ENCODE measurements around the gene SFXN1. TPM values are rescaled to one million over a fixed set of nuclear protein-coding genes. Genes with fewer than 3 reads are reported as not detected.

Gene SFXN1
- total and polyA plus RNA-seq, 4 experiments from 2014 or later: 75.9 to 111 (median 91.6) TPM

DNA sequence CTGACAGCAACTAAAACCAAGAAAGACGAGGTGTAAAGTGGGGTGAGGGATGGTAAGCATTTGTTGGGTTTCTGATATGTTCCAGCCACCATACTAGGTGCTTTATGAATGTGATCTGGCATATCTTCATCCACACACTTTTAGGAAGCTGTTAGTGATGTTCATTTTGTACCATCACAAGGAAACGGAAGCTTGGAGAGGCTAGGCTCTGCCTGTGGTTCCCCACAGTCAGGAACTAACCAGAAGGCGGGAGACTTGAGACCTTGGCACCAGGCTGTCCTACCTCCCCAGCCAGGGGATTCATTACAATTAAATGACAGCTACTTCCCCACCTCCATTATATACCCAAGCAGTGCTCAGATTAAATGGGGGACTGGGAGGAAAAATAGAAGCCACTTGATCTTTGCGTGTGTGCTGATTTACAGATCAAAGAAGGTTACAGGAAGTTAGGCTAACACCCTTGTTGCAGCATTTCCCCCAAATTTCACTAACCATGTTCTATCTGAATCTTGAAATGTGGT is 43.0 kb downstream of the SFXN1 start:
- intact Hi-C loops (cut with micrococcal nuclease): loop anchor here (1.0 to 2.0 kb wide), 2 partner anchors 15 to 43 kb away; partner anchors contain the start of gene SFXN1
- H3K4me3 ChIP-seq (ENCODE audit: low read length in 2 of 2): peak overlapping the region in 1 of 2 donors; percentile 36
- H3K4me1 ChIP-seq (ENCODE audit: insufficient read depth, low read length): peaks cover 86% of the 10 kb centered on the region
- peaks cover 0 to 7% (median 4%) of the 10 kb centered on the region in 8 donors for H3K9me3 Mint-ChIP-seq
- H3K36me3 ChIP-seq (ENCODE audit: insufficient read depth, low read length): peaks cover 14% of the 10 kb centered on the region
- H3K27me3 ChIP-seq (ENCODE audit: insufficient read depth, low read length): no peaks in the 10 kb centered on the region
- peak overlapping the region; percentile 65 to 95 (median 81) for H3K27ac Mint-ChIP-seq
- peaks cover 53 to 71% of the 10 kb centered on the region in 2 donors for H3K36me3 Mint-ChIP-seq
- no peaks in the 10 kb centered on the region for H3K27me3 Mint-ChIP-seq
- peak overlapping the region; percentile 27 for H3K27ac ChIP-seq (ENCODE audit: low read depth, low read length)
- H3K9me3 ChIP-seq (ENCODE audit: control insufficient read depth in 1 of 2, low read length in 2 of 2): peaks cover 0 to 4% of the 10 kb centered on the region in 2 donors
- POLR2A ChIA-PET (ENCODE audit: partially characterized antibody): interaction anchor here (0.6 to 8.5 kb wide), 8 partner anchors 10 to 1017 kb away, joined by 3 to 69 read pairs (median 4); partner anchors contain the start of gene SFXN1
- CTCF ChIA-PET (ENCODE audit: partially characterized antibody): interaction anchor here (0.7 to 6.8 kb wide), 7 partner anchors 10 to 208 kb away, joined by 3 to 66 read pairs (median 6); partner anchors contain the start of gene SFXN1
- peaks cover 66 to 90% (median 78%) of the 10 kb centered on the region in 4 donors for H3K4me1 Mint-ChIP-seq
- DNase-seq: peak; percentile 52 to 64 (median 62)
- peak overlapping the region; percentile 65 to 88 (median 76) for H3K4me3 Mint-ChIP-seq

DNA sequence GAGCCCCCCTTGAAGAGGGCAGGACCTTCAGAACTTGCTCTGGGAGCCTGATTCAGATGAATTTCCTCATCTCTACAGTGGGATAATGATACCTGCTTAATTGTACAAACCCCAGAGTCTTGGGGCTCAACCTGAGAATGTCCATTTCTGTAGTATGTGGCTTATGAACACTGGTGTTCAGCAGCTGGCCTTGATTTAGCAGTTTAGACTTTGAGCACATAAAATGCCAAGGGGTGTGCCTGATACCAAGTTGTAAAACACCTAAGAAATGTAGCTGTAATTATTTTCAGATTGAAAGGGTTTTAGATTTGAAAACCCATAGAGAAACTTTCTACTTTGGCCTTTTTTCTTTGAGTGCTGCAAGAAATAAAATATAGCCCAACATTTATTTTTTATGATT is 44.9 kb downstream of the SFXN1 start:
- Histone ChIP-seq H3K9me3 (ENCODE audit: control insufficient read depth in 1 of 2, low read length in 2 of 2) (peaks cover 0 to 4% of the 10 kb centered on the region in 2 donors), H3K27me3 (ENCODE audit: insufficient read depth, low read length) (no peaks in the 10 kb centered on the region), H3K4me1 (ENCODE audit: insufficient read depth, low read length) (peaks cover 67% of the 10 kb centered on the region), H3K36me3 (ENCODE audit: insufficient read depth, low read length) (peaks cover 26% of the 10 kb centered on the region), H3K27ac (ENCODE audit: low read depth, low read length) (peak overlapping the region; percentile 3), H3K4me3 (ENCODE audit: low read length in 2 of 2) (peak overlapping the region in 1 of 2 donors; percentile 49)
- Mint-ChIP-seq H3K4me1 (peaks cover 50 to 75% (median 62%) of the 10 kb centered on the region in 4 donors), H3K9me3 (peaks cover 0 to 6% (median 3%) of the 10 kb centered on the region in 8 donors), H3K27me3 (no peaks in the 10 kb centered on the region), H3K27ac (peak overlapping the region in 6 of 7 donors; percentile 50 to 95 (median 81)), H3K4me3 (peak overlapping the region; percentile 73 to 88 (median 81)), H3K36me3 (peaks cover 41 to 66% of the 10 kb centered on the region in 2 donors)
- POLR2A ChIA-PET (ENCODE audit: partially characterized antibody): interaction anchor here (8.5 kb wide), 1 partner anchor 44 kb away, joined by 69 read pairs; the partner anchor contains the start of gene SFXN1
- DNase-seq: no peak
- intact Hi-C loops (cut with micrococcal nuclease): no loop called here
- CTCF ChIA-PET (ENCODE audit: partially characterized antibody): interaction anchor here (0.7 to 6.8 kb wide), 5 partner anchors 9 to 206 kb away, joined by 3 to 66 read pairs (median 4); no protein-coding TSS in a partner anchor

GRCh38 chr5:175524211-175524610 is 45.9 kb downstream of the SFXN1 start:
- Histone ChIP-seq H3K4me1 (ENCODE audit: insufficient read depth, low read length) (peaks cover 58% of the 10 kb centered on the region), H3K36me3 (ENCODE audit: insufficient read depth, low read length) (peaks cover 24% of the 10 kb centered on the region), H3K4me3 (ENCODE audit: low read length in 2 of 2) (no peak overlapping the region), H3K9me3 (ENCODE audit: control insufficient read depth in 1 of 2, low read length in 2 of 2) (no peaks in the 10 kb centered on the region), H3K27me3 (ENCODE audit: insufficient read depth, low read length) (no peaks in the 10 kb centered on the region), H3K27ac (ENCODE audit: low read depth, low read length) (no peak overlapping the region)
- intact Hi-C loops (cut with micrococcal nuclease): no loop called here
- POLR2A ChIA-PET (ENCODE audit: partially characterized antibody): interaction anchor here (1.1 kb wide), 1 partner anchor 129 kb away, joined by 3 read pairs; no protein-coding TSS in a partner anchor
- H3K4me3 Mint-ChIP-seq: peak overlapping the region in 7 of 8 donors; percentile 8 to 68 (median 55)
- H3K27ac Mint-ChIP-seq: peak overlapping the region in 5 of 7 donors; percentile 9 to 89 (median 34)
- CTCF ChIA-PET (ENCODE audit: partially characterized antibody): interaction anchor here (0.9 to 6.8 kb wide), 6 partner anchors 8 to 194 kb away, joined by 3 to 66 read pairs (median 4); no protein-coding TSS in a partner anchor
- DNase-seq: no peak
- peaks cover 0 to 2% (median 0%) of the 10 kb centered on the region in 8 donors for H3K9me3 Mint-ChIP-seq
- peaks cover 49 to 65% (median 56%) of the 10 kb centered on the region in 4 donors for H3K4me1 Mint-ChIP-seq
- peaks cover 37 to 63% of the 10 kb centered on the region in 2 donors for H3K36me3 Mint-ChIP-seq
- H3K27me3 Mint-ChIP-seq: no peaks in the 10 kb centered on the region

DNA sequence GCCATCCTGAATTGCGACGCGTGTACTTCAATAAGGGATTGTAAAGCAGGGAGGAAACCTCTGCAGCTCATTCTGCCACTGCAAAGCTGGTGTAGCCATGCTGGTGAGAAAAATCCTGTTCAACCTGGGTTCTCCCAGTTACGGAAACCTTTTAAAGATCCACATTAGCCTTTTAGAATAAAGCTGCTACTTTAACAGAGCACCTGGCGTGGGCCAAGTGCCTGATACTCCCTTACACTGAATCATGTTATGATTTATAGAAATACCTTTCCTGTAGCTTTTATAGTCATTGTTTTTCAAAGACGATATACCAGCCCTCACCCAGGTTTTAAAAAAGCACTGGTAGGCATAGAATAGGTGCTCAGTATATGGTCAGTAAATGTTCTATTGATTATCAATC is 48.3 kb downstream of the SFXN1 start:
- peaks cover 32 to 62% of the 10 kb centered on the region in 2 donors for H3K36me3 Mint-ChIP-seq
- POLR2A ChIA-PET (ENCODE audit: partially characterized antibody): no interaction called here
- Histone ChIP-seq H3K4me3 (ENCODE audit: low read length in 2 of 2) (no peak overlapping the region), H3K27ac (ENCODE audit: low read depth, low read length) (no peak overlapping the region), H3K27me3 (ENCODE audit: insufficient read depth, low read length) (no peaks in the 10 kb centered on the region), H3K9me3 (ENCODE audit: control insufficient read depth in 1 of 2, low read length in 2 of 2) (no peaks in the 10 kb centered on the region), H3K36me3 (ENCODE audit: insufficient read depth, low read length) (peaks cover 31% of the 10 kb centered on the region), H3K4me1 (ENCODE audit: insufficient read depth, low read length) (peaks cover 35% of the 10 kb centered on the region)
- no peak for DNase-seq
- peak overlapping the region in 4 of 7 donors; percentile 16 to 47 (median 30) for H3K27ac Mint-ChIP-seq
- H3K27me3 Mint-ChIP-seq: no peaks in the 10 kb centered on the region
- CTCF ChIA-PET (ENCODE audit: partially characterized antibody): interaction anchor here (1.1 to 1.2 kb wide), 2 partner anchors 62 to 203 kb away, joined by 4 to 6 read pairs; no protein-coding TSS in a partner anchor
- H3K9me3 Mint-ChIP-seq: no peaks in the 10 kb centered on the region
- H3K4me3 Mint-ChIP-seq: peak overlapping the region in 1 of 8 donors; percentile 26
- intact Hi-C loops (cut with micrococcal nuclease): no loop called here
- peaks cover 26 to 41% (median 35%) of the 10 kb centered on the region in 4 donors for H3K4me1 Mint-ChIP-seq

DNA sequence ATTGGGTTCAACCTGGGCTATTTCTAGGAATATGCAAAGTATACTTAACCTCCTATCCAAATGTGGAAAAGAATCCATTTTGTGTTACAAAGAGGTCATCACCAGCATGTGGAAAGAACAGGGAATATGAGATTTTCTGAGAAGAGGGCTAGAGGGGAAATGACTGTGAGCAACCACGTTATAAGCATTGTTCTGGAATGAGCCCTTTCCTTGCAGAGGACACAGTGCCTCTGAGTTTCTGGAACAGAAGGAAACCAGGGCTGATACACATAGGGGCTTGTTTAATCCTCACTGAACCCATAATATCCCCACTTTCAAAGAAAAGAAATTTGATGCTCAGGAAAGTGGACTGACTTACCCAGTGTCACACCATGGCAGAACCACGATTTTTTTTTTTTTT is 53.0 kb downstream of the SFXN1 start:
- H3K4me3 ChIP-seq (ENCODE audit: low read length in 2 of 2): no peak overlapping the region
- Mint-ChIP-seq H3K4me3 (no peak overlapping the region), H3K27me3 (no peaks in the 10 kb centered on the region), H3K4me1 (peaks cover 12 to 26% (median 22%) of the 10 kb centered on the region in 4 donors), H3K27ac (no peak overlapping the region), H3K9me3 (no peaks in the 10 kb centered on the region), H3K36me3 (peaks cover 10 to 36% of the 10 kb centered on the region in 2 donors)
- DNase-seq: no peak
- POLR2A ChIA-PET (ENCODE audit: partially characterized antibody): interaction anchor here (1.2 kb wide), 1 partner anchor 10 kb away, joined by 3 read pairs; no protein-coding TSS in a partner anchor
- peaks cover 14% of the 10 kb centered on the region for H3K4me1 ChIP-seq (ENCODE audit: insufficient read depth, low read length)
- H3K9me3 ChIP-seq (ENCODE audit: control insufficient read depth in 1 of 2, low read length in 2 of 2): no peaks in the 10 kb centered on the region
- no peak overlapping the region for H3K27ac ChIP-seq (ENCODE audit: low read depth, low read length)
- CTCF ChIA-PET (ENCODE audit: partially characterized antibody): interaction anchor here (1.4 to 8.9 kb wide), 8 partner anchors 9 to 198 kb away, joined by 3 to 138 read pairs (median 12); no protein-coding TSS in a partner anchor
- no peaks in the 10 kb centered on the region for H3K27me3 ChIP-seq (ENCODE audit: insufficient read depth, low read length)
- intact Hi-C loops (cut with micrococcal nuclease): loop anchor here (5.0 kb wide), 1 partner anchor 36 kb away; no protein-coding TSS in a partner anchor
- peaks cover 26% of the 10 kb centered on the region for H3K36me3 ChIP-seq (ENCODE audit: insufficient read depth, low read length)

DNA sequence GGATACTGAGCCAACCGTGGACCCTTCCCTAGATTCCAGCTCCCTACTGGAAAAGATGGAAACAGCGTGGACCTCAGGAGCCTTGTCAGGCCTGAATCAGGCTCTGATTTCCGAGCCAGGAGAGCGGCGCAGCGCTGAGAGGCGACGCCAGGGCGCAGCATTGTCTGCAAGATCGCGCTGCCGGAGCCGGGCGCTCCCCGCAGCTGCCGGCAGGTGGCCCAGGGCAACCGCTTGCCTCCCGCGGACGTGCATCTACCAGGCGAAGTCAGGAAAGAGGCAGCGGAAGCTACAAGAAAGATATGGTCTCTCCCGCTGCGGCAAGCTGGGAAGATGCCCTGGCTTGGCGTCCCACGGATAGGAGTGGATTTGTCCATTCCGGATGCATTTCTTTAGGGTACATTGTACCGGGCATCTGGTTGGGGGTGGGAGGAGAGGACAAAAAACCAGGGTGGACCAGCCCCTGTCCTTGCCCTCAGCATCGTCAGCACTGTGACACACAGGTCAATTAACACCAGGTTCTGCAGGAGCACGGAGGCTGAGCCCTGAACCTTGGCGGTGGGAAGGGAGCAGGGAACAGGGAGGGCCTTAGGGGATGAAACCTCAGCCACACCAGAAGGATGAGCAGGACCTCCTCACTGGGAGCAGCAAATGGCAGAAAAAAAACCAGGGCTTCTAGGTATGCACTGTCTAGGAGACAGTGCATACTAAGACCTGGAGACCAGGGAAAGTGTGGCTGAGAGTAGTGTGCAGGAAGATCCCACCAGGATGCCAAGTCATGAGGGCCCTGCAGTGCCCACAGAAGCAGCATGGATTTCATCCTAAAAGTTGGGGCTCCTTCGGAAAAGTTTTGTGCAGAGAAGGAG is 55.9 kb downstream of the SFXN1 start:
- peaks cover 7% of the 10 kb centered on the region for H3K36me3 ChIP-seq (ENCODE audit: insufficient read depth, low read length)
- ChIA-PET CTCF (ENCODE audit: partially characterized antibody) (interaction anchor here (0.6 to 8.9 kb wide), 65 partner anchors 8 to 1126 kb away, joined by 3 to 138 read pairs (median 5); no protein-coding TSS in a partner anchor), POLR2A (ENCODE audit: partially characterized antibody) (interaction anchor here (0.7 to 2.0 kb wide), 8 partner anchors 14 to 162 kb away, joined by 3 to 10 read pairs (median 4); partner anchors contain the start of gene SFXN1)
- Mint-ChIP-seq H3K4me1 (peaks cover 9 to 24% (median 19%) of the 10 kb centered on the region in 4 donors), H3K4me3 (peak overlapping the region; percentile 65 to 77 (median 69)), H3K9me3 (no peaks in the 10 kb centered on the region), H3K36me3 (peaks cover 0 to 17% of the 10 kb centered on the region in 2 donors), H3K27me3 (no peaks in the 10 kb centered on the region), H3K27ac (peak overlapping the region in 6 of 7 donors; percentile 9 to 85 (median 46))
- no peak overlapping the region for H3K27ac ChIP-seq (ENCODE audit: low read depth, low read length)
- H3K27me3 ChIP-seq (ENCODE audit: insufficient read depth, low read length): no peaks in the 10 kb centered on the region
- DNase-seq: peak; percentile 77 to 82 (median 81)
- peaks cover 14% of the 10 kb centered on the region for H3K4me1 ChIP-seq (ENCODE audit: insufficient read depth, low read length)
- peak overlapping the region in 1 of 2 donors; percentile 14 for H3K4me3 ChIP-seq (ENCODE audit: low read length in 2 of 2)
- no peaks in the 10 kb centered on the region for H3K9me3 ChIP-seq (ENCODE audit: control insufficient read depth in 1 of 2, low read length in 2 of 2)
- intact Hi-C loops (cut with micrococcal nuclease): loop anchor here (1.0 to 5.0 kb wide), 4 partner anchors 33 to 184 kb away; partner anchors contain the start of gene HRH2

All from CD4-positive, alpha-beta memory T cell (primary cell).